B cell (primary cell): Measurements from ENCODE around the gene RERGL. TPM values are rescaled to one million over a fixed set of nuclear protein-coding genes. Genes with fewer than 3 reads are reported as not detected.

Experiments
- ATAC-seq: fragments of 200-7000 bp; cut with Tn5 transposase; one replicate; pipeline ENCODE4 v1.10.0; 2021; ENCODE audit warnings: low read depth, mild to moderate bottlenecking, moderate number of reproducible peaks, moderate library complexity
- CTCF ChIA-PET: fragments of 350-600 bp; sonication (Branson Sonifier 250); formaldehyde crosslinking; loops from one replicate; lab custom pipeline; 2021; ENCODE audit warnings: antibody characterized with exemption, inconsistent platforms; lab: Charles Lee
- POLR2A ChIA-PET: fragments of 350-600 bp; sonication (Branson Sonifier 250); formaldehyde crosslinking; loops from one replicate; lab custom pipeline; 2021; ENCODE audit warnings: antibody characterized with exemption; lab: Charles Lee
- DNase-seq: peaks from one replicate; pipeline ENCODE4 v3.0.0; 2013
- H2AFZ ChIP-seq: 2 replicates; pipeline ENCODE4 v1.6.1; 2012; ENCODE audit warnings: mild to moderate bottlenecking, low read depth, low read length; ENCODE audit not compliant: insufficient read depth, poor library complexity, severe bottlenecking
- H3K27ac ChIP-seq, 2 donors: 1 replicate in 1 of 2; 2 replicates in 1 of 2; pipeline ENCODE4 v1.5.1; 2012 to 2013; ENCODE audit warnings: low read length in 2 of 2, mild to moderate bottlenecking in 2 of 2, moderate library complexity in 1 of 2
- H3K27me3 ChIP-seq, 4 experiments: fragments of 200-600 bp in 1 of 4; sonication (generic) in 1 of 4; replicated peaks in 1 of 4; 1 replicate in 2 of 4; 2 replicates in 2 of 4; pipeline versions ENCODE4 v1.6.1 to v1.7.0; 2013 to 2016; ENCODE audit warnings: low read length in 3 of 4, mild to moderate bottlenecking in 2 of 4, mixed read lengths in 1 of 4, moderate library complexity in 1 of 4; ENCODE audit not compliant: insufficient read depth in 4 of 4, control insufficient read depth in 3 of 4; ENCODE audit errors: control extremely low read depth in 1 of 4
- H3K36me3 ChIP-seq, 2 experiments: replicated peaks in 1 of 2; 1 replicate in 1 of 2; 2 replicates in 1 of 2; pipeline versions ENCODE4 v1.6.1 to v1.7.1; 2013; ENCODE audit warnings: low read length in 1 of 2; ENCODE audit not compliant: insufficient read depth in 2 of 2, control insufficient read depth in 1 of 2; ENCODE audit errors: control extremely low read depth in 1 of 2, extremely low read depth in 1 of 2
- H3K4me1 ChIP-seq, 2 donors: fragments of 200-600 bp in 1 of 2; sonication (generic) in 1 of 2; 1 replicate in 1 of 2; 2 replicates in 1 of 2; pipeline versions ENCODE4 v1.5.1 to v1.6.1; 2013 to 2017; ENCODE audit warnings: low read length in 2 of 2; ENCODE audit not compliant: control insufficient read depth in 2 of 2, insufficient read depth in 2 of 2
- H3K4me2 ChIP-seq: replicated peaks from 2 replicates; pipeline ENCODE3; 2012; ENCODE audit warnings: mild to moderate bottlenecking, low read depth, low read length; ENCODE audit not compliant: poor library complexity, severe bottlenecking
- H3K4me3 ChIP-seq, 5 experiments: fragments of 200-600 bp in 1 of 5; sonication (generic) in 1 of 5; 1 replicate in 3 of 5; 2 replicates in 2 of 5; pipeline versions ENCODE4 v1.5.1 to v1.7.0; 2011 to 2016; ENCODE audit warnings: low read length in 4 of 5, mild to moderate bottlenecking in 4 of 5, low read depth in 2 of 5, control low read depth in 1 of 5, moderate library complexity in 1 of 5; ENCODE audit not compliant: insufficient read depth in 1 of 5; ENCODE audit errors: control extremely low read depth in 1 of 5, extremely low read depth in 1 of 5
- H3K79me2 ChIP-seq: fragments of 200-600 bp; sonication (generic); one replicate; pipeline ENCODE4 v1.6.0; 2016; ENCODE audit warnings: low read length; ENCODE audit not compliant: control insufficient read depth, insufficient read depth
- H3K9ac ChIP-seq: fragments of 200-600 bp; sonication (generic); 2 replicates; pipeline ENCODE4 v1.6.1; 2017; ENCODE audit warnings: mild to moderate bottlenecking, low read length, moderate library complexity
- H3K9me3 ChIP-seq, 3 donors: one replicate each; pipeline versions ENCODE4 v1.6.1 to v1.7.1; 2013; ENCODE audit warnings: low read length in 2 of 3; ENCODE audit not compliant: control insufficient read depth in 2 of 3, insufficient read depth in 1 of 3; ENCODE audit errors: control extremely low read depth in 1 of 3
- H4K20me1 ChIP-seq: 2 replicates; pipeline ENCODE4 v1.6.0; 2012; ENCODE audit warnings: mild to moderate bottlenecking, low read length; ENCODE audit not compliant: insufficient read depth, control insufficient read depth, poor library complexity, severe bottlenecking
- H3K27ac Mint-ChIP-seq: one replicate; pipeline ENCODE4 v1.8.0; 2021; ENCODE audit warnings: mixed read lengths
- H3K27me3 Mint-ChIP-seq: one replicate; pipeline ENCODE4 v1.8.0; 2021; ENCODE audit warnings: mixed read lengths
- H3K4me1 Mint-ChIP-seq: one replicate; pipeline ENCODE4 v1.8.0; 2021; ENCODE audit warnings: mixed read lengths
- H3K4me3 Mint-ChIP-seq: one replicate; pipeline ENCODE4 v1.8.0; 2021; ENCODE audit warnings: mixed read lengths
- H3K9me3 Mint-ChIP-seq: one replicate; pipeline ENCODE4 v1.8.0; 2022; ENCODE audit warnings: mixed read lengths; ENCODE audit not compliant: insufficient read depth
- CTCF ChIP-seq: fragments of 200-600 bp; IDR thresholded peaks from one replicate; pipeline ENCODE4 v1.8.0; 2022; ENCODE audit warnings: antibody characterized with exemption, mild to moderate bottlenecking
- EZH2 ChIP-seq: IDR thresholded peaks from 2 replicates; pipeline ENCODE4 v1.6.1; 2012; ENCODE audit warnings: borderline replicate concordance, low read depth, mild to moderate bottlenecking, moderate library complexity, low read length; ENCODE audit not compliant: insufficient read depth, poor library complexity, severe bottlenecking
- WGBS: methylation state at CpG from one replicate; pipeline ENCODE4 v1.1.5; 2013; ENCODE audit warnings: missing lambda C conversion rate; ENCODE audit not compliant: insufficient coverage; 5-methylcytosine and 5-hydroxymethylcytosine counted together
- intact Hi-C: fragments of 100-400 bp; cut with micrococcal nuclease; formaldehyde crosslinking; loops from one replicate; pipeline ENCODE4 v1.10.0; 2022
- polyA plus RNA-seq: library from polyadenylated mRNA; depleted of rRNA; stranded (reverse); fragments of >200 nt; gene quantifications from 2 replicates; pipeline ENCODE4 v1.2.3, GENCODE V29; 2012
- total RNA-seq, 2 donors: library from RNA; stranded (reverse); fragments of 120-200 nt in 1 of 2; gene quantifications; 1 replicate in 1 of 2; 2 replicates in 1 of 2; pipeline versions ENCODE4 v1.2.3 to v1.2.4, GENCODE V29; 2013 to 2022

The RERGL gene
- total and polyA plus RNA-seq, 2 donors (not counting 1 experiment from before 2014, with no cell fraction given), result not detected

GRCh38 chr12:18057051-18057450, 32.9 kb downstream of the RERGL start:
- H3K9me3 ChIP-seq, result peaks cover 0 to 9% (median 0%) of the 10 kb centered on the region in 3 donors
- H3K27me3 ChIP-seq, result no peaks in the 10 kb centered on the region
- ATAC-seq (no peak), DNase-seq (no peak)
- no peaks in the 10 kb centered on the region for H3K4me1 ChIP-seq
- ChIA-PET POLR2A (no interaction called here), CTCF (no interaction called here)
- intact Hi-C loops, result no loop called here
- H4K20me1 ChIP-seq, result no peaks in the 10 kb centered on the region
- whole genome bisulfite sequencing, result 100% methylated on average over 1 of the region's 1 CpG
- no peak overlapping the region for H3K4me2 ChIP-seq
- H3K9ac ChIP-seq, result no peak overlapping the region
- Mint-ChIP-seq H3K9me3 (peaks cover 2% of the 10 kb centered on the region), H3K27me3 (no peaks in the 10 kb centered on the region), H3K4me1 (no peaks in the 10 kb centered on the region), H3K27ac (no peak overlapping the region), H3K4me3 (no peak overlapping the region)
- no peak overlapping the region for H3K27ac ChIP-seq
- TF ChIP-seq CTCF, result no peak
- TF ChIP-seq EZH2, result no peak
- no peak overlapping the region for H3K4me3 ChIP-seq
- no peaks in the 10 kb centered on the region for H3K79me2 ChIP-seq
- H3K36me3 ChIP-seq, result no peaks in the 10 kb centered on the region
- no peak overlapping the region for H2AFZ ChIP-seq

GRCh38 chr12:18054925-18055619, 34.9 kb downstream of the RERGL start:
- Histone ChIP-seq H3K36me3 (no peaks in the 10 kb centered on the region), H3K9me3 (peaks cover 0 to 10% (median 0%) of the 10 kb centered on the region in 3 donors), H3K4me2 (no peak overlapping the region), H3K79me2 (no peaks in the 10 kb centered on the region), H4K20me1 (no peaks in the 10 kb centered on the region), H3K4me1 (no peaks in the 10 kb centered on the region), H2AFZ (no peak overlapping the region), H3K27ac (no peak overlapping the region), H3K4me3 (no peak overlapping the region), H3K9ac (no peak overlapping the region), H3K27me3 (no peaks in the 10 kb centered on the region)
- CTCF ChIA-PET, result no interaction called here
- WGBS, result no CpG with 5 or more reads among the region's 2 CpGs
- TF ChIP-seq EZH2 (no peak), CTCF (no peak)
- no peaks in the 10 kb centered on the region for H3K27me3 Mint-ChIP-seq
- no peak for ATAC-seq
- H3K4me3 Mint-ChIP-seq, result no peak overlapping the region
- DNase-seq, result no peak
- no peaks in the 10 kb centered on the region for H3K9me3 Mint-ChIP-seq
- POLR2A ChIA-PET, result no interaction called here
- no peaks in the 10 kb centered on the region for H3K4me1 Mint-ChIP-seq
- intact Hi-C loops, result no loop called here
- no peak overlapping the region for H3K27ac Mint-ChIP-seq
